ENCODE measurements around the gene SLC50A1.
A peak's percentile ranks its signal among the peaks of the same experiment; 100 is the strongest.

The SLC50A1 gene

DNA sequence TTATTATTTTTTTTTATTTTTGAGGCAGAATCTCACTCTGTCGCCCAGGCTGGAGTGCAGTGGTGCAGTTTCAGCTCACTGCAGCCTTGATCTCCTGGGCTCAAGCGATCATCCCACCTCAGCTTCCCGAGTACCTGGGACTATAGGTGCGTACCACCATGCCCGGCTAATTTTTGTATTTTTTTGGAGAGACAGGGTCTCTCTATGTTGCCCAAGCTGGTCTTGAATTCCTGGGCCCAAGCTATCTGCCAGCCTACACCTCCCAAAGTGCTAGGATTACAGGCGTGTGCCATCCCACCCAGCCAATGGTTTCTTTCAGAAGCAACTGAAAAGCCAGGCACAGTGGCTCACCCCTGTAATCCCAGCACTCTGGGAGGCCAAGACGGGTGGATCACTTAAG, 35.2 kb downstream of the SLC50A1 start:
- DNase-seq (ENCODE audit: low read depth), result no peak
- TF ChIP-seq, protein P1, sequence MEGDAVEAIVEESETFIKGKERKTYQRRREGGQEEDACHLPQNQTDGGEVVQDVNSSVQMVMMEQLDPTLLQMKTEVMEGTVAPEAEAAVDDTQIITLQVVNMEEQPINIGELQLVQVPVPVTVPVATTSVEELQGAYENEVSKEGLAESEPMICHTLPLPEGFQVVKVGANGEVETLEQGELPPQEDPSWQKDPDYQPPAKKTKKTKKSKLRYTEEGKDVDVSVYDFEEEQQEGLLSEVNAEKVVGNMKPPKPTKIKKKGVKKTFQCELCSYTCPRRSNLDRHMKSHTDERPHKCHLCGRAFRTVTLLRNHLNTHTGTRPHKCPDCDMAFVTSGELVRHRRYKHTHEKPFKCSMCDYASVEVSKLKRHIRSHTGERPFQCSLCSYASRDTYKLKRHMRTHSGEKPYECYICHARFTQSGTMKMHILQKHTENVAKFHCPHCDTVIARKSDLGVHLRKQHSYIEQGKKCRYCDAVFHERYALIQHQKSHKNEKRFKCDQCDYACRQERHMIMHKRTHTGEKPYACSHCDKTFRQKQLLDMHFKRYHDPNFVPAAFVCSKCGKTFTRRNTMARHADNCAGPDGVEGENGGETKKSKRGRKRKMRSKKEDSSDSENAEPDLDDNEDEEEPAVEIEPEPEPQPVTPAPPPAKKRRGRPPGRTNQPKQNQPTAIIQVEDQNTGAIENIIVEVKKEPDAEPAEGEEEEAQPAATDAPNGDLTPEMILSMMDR (IDR thresholded peaks at IDR 0.05; ENCODE audit: insufficient read depth, low read depth, low read length, missing control alignments), result no peak
- H3K4me3 ChIP-seq (ENCODE audit: low read length), result no peak overlapping the region

- no peak for DNase-seq (ENCODE audit: low read depth)
- TF ChIP-seq, protein P1 (IDR thresholded peaks at IDR 0.05; ENCODE audit: insufficient read depth, low read depth, low read length, missing control alignments), result no peak
- peak overlapping the region; percentile 97 for H3K4me3 ChIP-seq (ENCODE audit: low read length)
These were observed 36.4 kb downstream of the SLC50A1 start for GRCh38 chr1:155171836-155172731.

DNA sequence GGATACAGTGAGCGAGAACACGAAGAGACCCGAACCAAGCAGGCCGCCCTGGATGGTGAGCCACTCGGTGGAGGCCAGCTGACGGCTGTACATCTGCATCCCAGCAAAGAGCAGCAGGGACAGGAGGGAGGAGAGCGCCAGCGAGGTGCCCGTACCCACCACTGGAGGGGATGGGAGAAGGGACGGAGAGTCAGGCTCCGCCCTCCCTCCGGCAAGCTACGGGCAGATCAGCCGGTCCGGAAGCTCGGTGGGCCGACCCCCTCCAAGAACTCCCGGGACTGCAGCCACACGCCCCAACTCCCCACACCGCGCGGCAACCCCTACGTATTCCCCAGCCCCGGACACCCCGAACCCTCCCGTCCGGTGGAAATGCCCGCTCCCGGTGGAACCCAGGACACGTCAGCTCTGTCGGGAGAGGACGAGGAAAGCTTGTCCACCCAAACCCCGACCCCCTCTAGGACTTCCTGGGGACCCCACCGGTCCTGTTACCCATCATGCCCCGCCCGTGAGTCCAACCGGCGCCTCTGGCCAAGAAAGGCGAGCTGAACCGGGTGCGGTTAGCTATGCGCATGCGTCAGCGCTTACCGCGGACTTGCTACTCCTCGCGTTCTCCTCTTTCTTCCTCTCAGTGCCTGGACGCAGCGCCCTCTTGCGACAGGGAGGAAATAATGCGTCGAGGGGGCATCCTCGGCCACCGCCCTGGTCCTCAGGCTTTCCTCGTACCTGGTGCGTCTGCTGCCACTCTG, 37.3 kb downstream of the SLC50A1 start, which contains the start of gene KRTCAP2:
TSS of gene KRTCAP2 (minus strand) at position 573 of the 746 bp plus-strand sequence. CDS start at position 493, 80 bp downstream.
- peak within 1 kb of the TSS; percentile 97 for H3K4me3 ChIP-seq (ENCODE audit: low read length)
- DNase-seq (ENCODE audit: low read depth), result peak; percentile 95
- TF ChIP-seq, protein P1 (IDR thresholded peaks at IDR 0.05; ENCODE audit: insufficient read depth, low read depth, low read length, missing control alignments), result peak; percentile 93

- DNase-seq (ENCODE audit: low read depth), result peak; percentile 40
- TF ChIP-seq, protein P1 (IDR thresholded peaks at IDR 0.05; ENCODE audit: insufficient read depth, low read depth, low read length, missing control alignments), result no peak
- H3K4me3 ChIP-seq (ENCODE audit: low read length), result peak within 1 kb of the TSS; percentile 97
These were observed 38.0 kb downstream of the SLC50A1 start, which contains the start of gene TRIM46 for GRCh38 chr1:155173478-155174323. TSS of gene TRIM46 (plus strand) at chr1:155173849. CDS start at chr1:155173967, 118 bp downstream.

DNA sequence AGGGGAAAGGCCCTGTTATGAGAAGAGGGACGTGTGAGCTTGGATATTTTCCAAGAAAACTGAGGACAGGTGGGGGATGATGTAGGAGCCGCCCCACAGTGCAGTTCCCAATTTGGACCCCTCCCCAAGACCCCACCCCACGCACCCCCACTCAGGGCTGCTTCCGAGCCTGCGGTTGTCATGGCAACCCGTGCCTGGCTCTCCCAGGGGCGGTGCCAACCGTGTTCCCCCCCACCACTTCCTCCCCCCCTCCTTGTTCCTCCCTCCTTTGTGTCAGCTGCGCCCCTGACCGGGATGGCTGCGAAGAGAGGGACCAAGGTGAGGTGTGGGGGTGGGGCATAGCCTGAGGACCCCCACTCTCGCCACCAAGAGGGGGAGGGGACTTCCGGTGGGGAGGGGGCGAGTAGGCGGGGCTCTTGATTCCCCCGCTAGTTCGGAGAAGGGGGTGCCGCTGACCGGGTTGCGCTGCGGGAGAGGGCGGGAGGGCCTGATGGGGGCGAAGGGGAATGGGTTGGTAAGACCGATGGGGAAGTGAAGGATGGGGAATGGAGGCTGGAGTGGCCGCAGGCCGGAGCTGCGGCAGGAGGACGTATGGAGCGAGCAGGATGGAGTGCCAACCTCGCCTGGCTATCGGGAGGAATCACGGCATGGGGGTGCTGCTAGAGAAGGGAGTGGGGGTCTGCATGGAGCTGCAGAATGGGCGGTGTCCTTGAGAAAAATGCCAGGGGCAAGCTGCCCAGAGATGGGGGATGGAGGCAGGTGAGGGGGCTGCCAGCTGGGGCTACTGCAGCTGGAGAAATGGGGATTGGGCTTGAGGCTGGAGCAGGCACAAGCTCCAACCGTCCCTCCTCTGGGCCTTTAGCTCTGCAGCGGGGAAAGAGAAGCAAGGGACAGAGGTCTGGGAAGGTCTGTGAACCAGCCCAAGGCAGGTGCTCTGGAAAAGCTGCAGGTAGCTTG, 39.0 kb downstream of the SLC50A1 start:
- TF ChIP-seq, protein P1 (IDR thresholded peaks at IDR 0.05; ENCODE audit: insufficient read depth, low read depth, low read length, missing control alignments), result no peak
- peak overlapping the region; percentile 97 for H3K4me3 ChIP-seq (ENCODE audit: low read length)
- no peak for DNase-seq (ENCODE audit: low read depth)

Data from epithelial cell of esophagus (primary cell).